Keratinocyte (primary cell): ENCODE measurements around the gene MXI1.

Source experiments
- CTCF ChIP-seq, 3 experiments: IDR thresholded peaks in 1 of 3; conservative IDR thresholded peaks in 1 of 3; optimal IDR thresholded peaks in 1 of 3; 2 replicates in 2 of 3; 3 replicates in 1 of 3; pipeline versions ENCODE3 to v1.5.1; 2011; ENCODE audit warnings: low read length in 3 of 3, mild to moderate bottlenecking in 3 of 3, moderate library complexity in 2 of 3, control low read depth in 1 of 3, inconsistent platforms in 1 of 3; ENCODE audit not compliant: insufficient read depth in 2 of 3; ENCODE audit errors: extremely low read depth in 1 of 3
- EZH2 ChIP-seq: IDR thresholded peaks from one replicate; pipeline ENCODE4 v1.6.1; 2012; ENCODE audit warnings: inconsistent platforms, mild to moderate bottlenecking, low read length, moderate library complexity

- TF ChIP-seq CTCF (optimal IDR thresholded peaks at IDR 0.05 in 1 of 3, IDR thresholded peaks at IDR 0.05 in 1 of 3, conservative IDR thresholded peaks at IDR 0.05 in 1 of 3; ENCODE audit: extremely low read depth in 1 of 3, insufficient read depth in 2 of 3, low read length in 3 of 3) = no peak
- TF ChIP-seq EZH2 = no peak
Measured at GRCh38 chr10:110304780-110305421, 97.5 kb downstream of the MXI1 start, which contains the start of gene SMNDC1.
